IPS-NIHi11 (cell line): ENCODE data around the gene PDE4B.

Experiments used
- DNase-seq: peaks from one replicate; pipeline ENCODE4 v3.0.0; 2012; ENCODE audit warnings: mixed read lengths, low spot score

The PDE4B gene

DNA sequence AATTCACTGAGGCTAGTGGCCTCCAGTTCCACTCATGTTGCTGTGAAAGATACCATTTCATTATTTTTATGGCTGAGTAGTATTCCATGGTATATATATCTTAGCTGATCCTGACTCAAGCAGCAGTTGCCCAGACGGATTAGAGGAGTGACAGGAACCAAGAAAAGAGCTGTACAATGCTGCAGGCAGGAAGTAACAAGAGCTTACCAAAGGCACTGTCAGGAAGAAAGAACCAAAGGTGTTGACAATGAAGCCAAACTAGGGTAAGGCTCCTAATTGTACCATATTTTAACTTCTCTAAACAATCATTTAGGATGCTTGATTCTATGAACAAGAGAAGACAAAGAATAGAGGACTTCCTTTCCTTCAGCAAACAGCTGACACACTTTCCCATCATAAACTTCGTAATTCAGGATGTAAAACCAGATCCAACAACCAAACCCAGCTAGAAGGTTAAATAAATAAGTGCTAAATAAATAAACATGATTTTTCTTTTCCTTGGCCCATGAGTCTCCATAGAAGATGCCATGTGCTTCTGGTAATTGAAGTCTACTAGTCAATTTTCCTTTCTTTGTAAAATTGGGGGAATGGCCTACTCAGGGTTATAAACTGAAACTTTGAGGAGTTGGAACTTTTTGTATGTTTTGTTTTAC lies 493.0 kb downstream of the PDE4B start:
- DNase-seq: no peak

DNA sequence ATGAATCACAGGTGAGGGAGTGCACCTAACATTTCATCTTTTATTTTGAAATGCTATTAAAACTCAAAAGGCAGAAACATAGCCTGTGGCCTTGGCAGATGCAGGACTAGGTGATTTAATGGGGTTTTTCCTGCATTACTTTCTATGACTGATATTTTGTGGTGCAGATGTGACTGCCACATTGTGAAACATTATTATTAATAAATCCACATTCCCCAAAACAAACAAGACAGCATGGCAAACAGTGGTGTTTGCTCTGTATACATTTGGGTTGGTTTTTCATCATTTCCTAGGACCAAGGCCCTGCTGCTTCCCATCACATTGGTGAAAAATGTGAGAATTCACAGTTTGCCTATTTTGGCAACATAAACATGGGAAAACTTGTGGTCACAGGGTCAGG lies 493.6 kb downstream of the PDE4B start:
- no peak for DNase-seq

DNA sequence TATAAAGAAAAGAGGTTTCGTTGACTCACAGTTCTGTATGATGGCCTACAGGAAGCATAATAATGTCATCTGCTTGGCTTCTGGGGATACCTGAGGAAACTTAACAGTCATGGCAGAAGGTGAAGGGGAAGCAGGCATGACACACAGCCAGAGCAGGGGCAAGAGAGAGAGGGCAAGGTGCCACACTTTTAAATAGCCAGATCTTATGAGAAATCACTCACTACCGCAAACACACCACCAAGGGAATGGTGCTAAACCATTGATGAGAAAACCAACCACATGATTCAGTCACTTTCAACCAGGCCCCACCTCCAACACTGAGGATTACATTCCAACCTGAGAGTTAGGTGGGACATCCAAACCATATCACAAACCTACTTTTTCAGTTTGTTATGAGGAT lies 495.4 kb downstream of the PDE4B start:
- DNase-seq: no peak

DNA sequence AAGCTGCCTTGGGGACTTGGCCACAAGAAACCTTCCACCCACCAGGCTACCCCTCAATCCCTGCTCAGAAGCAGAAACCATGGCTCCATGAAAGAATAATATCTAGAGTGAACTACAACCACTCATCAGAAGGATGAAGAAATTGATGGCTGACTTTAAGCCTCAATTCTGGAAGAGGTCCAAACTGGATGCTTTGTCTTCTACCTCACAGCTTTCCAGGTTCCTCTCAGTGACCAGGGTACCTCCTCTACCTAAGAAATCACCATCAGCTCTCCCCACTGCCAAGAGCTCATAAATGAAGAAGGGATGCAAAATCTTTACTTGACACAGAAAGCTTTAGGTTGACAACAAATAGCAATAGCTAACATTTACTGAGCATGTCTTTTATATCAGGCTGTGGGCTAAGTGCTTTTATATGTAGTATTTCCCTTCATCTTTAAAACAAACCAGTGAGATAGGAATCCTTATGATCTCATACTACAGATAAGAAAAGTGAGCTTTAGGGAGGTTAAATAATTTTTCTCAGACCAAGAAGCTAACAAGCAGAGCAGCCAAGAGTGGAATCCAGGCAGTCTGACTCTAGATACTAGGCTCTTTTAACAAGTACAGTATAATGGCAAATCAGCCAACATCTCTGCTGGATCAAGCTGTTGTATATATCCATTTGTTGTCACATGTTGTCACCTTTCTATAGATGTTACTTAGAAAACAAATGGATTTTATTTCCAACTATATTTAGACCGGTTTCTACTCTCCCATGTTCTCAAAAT lies 498.3 kb downstream of the PDE4B start:
- no peak for DNase-seq

DNA sequence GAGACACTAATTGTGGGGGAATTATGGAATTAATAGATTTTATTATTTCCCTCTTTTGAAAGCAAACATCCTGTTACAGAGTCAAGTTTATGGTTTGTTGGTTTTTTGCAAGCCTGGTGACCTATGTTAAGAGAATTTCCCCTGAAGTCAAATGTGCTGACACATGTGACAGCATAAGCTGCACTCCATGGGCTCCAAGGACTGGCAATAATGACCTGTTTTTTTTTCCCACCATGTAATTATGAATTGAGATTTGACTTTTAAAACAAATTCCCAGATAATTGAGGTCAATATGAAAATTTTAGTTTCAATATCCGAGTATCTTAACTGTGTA lies 498.8 kb downstream of the PDE4B start:
- DNase-seq: no peak

DNA sequence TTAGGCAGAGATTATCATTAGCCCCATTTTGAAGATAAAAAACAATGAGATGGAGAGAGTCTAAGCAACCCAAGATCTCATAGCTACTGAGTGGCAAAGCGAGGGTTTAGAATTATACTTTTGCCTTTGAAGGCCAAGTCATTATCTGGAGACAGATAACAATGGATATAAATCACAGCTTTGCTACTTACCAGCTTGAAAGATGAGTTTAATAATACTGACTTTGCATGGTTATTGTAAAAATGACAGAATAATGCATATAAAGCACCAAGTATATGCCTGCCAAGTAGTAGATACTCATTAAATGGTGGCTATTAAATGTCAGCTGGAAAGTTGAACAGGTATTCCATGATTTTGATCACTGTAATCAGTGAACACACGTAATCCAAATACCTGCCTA lies 499.6 kb downstream of the PDE4B start:
- DNase-seq: no peak

DNA sequence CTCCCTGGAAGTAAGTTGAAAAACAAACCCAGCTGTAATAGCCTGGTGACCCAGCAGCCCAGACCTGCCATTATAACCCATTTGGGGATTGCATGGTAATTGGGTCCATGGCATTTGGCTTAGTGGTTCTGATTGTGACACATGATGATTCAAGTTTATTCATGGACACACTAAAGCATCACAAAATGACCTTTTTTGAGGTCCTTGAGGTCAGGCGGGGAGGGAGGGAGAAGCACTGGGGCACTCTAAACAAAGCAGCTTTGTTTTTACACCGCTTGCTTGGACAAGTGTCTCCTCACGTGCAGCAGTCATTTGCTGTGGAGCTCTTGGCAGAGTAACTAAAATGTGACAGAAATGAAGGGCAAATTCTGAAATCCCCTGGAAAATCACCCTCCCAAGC lies 500.2 kb downstream of the PDE4B start:
- no peak for DNase-seq

DNA sequence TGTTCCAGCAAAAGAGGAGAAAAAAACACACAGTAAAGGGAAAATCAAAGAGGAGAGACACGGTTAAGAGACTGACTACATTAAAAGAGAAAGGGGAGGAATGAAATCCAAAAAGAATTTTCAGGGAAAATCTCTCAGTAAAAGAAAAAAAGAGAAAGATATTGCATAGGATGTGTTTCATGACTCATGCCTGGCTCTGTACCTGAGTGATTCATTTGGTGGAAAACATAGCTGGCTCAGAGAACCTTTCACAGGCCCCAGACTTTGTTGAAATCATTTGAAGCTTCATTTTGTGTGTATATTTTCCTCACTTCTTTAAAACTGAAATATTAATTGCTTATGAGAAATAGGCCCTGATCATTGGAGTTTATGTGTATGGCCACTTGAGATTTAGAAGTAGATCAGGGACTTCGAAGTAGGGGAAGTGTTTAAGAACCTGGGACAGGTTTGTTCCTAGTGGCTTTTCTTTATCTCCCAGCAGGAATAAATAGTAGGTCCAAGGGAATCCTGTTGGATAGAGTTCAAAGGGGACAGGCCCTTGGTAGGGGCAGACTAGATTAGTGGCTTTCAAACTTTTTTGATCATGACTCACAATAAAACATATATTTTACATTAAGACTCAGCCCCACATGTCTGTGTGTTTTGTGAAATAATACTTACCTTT lies 502.1 kb downstream of the PDE4B start:
- no peak for DNase-seq

DNA sequence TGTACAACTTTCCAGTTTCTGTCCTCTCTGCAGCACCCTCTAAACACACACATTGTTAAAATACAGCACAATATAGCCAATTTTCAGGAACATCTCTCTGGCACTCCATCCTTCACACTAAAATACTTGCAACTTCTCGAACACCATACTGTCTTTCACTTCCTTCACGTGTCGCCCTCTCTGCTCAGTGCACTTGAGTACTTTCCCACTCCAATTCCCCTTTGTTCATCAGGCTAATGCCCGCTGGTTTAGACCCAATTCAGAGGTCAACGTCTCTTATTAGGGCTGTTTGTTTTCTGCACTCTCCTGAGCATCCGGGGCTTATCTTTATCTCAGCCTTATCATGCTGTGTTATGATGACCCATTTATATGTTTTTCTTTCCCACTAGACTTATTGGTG lies 503.1 kb downstream of the PDE4B start:
- no peak for DNase-seq

DNA sequence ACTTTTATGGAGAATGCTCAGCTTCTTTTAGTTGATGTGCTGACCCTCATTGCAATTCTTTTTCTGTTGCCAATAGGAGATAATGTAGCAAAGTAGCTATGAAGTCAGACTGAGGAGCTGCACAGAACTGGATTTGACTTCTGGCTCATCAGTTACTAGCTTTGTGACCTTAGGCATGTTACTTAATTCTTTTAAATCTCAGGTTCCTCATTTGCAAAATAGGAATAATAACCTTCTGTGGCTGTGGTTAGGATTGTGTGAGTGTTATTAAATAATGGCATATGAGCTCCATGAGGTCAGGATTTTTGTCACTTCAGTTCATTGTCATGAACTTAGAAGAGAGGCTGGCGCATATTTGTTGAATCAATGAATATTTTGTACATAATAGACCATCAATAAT lies 503.7 kb downstream of the PDE4B start:
- DNase-seq: no peak

DNA sequence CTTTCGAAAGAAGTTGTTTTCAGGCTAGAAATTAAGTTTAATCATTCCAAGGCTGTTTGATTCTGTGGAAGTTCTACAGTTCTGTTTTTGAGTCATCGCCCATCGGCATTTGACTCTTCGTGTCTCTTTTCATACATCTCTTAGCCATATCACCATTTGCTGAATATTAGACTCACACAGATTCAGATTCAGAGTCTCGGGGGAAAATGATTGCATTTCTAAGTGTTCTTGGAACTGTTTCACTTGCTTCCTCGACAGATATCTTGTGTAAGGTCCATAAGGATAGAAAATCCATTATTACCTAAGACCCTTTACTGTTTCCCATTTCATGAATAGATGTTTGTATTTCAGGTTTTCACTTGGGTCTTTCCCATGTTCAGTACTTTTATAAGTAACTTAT lies 504.3 kb downstream of the PDE4B start:
- DNase-seq: no peak

DNA sequence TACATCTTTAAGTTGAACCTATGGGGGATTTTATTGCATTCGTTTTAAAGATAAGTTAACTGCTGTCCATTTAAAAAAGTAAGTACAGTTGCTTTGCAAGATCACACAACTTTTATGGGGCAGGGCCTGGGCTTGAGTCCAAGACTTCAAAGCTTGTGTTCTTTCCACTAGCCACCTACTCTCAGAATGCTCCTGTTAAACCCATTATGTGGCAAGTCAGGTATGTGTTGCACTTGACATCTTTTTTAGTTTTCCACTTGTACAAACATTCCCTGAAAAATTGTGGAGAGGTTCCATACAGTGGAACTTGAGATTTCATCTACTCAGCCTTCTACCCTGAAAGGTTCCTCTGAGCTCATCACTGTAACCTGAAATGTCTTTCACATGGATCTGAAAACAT lies 505.8 kb downstream of the PDE4B start:
- DNase-seq: no peak

DNA sequence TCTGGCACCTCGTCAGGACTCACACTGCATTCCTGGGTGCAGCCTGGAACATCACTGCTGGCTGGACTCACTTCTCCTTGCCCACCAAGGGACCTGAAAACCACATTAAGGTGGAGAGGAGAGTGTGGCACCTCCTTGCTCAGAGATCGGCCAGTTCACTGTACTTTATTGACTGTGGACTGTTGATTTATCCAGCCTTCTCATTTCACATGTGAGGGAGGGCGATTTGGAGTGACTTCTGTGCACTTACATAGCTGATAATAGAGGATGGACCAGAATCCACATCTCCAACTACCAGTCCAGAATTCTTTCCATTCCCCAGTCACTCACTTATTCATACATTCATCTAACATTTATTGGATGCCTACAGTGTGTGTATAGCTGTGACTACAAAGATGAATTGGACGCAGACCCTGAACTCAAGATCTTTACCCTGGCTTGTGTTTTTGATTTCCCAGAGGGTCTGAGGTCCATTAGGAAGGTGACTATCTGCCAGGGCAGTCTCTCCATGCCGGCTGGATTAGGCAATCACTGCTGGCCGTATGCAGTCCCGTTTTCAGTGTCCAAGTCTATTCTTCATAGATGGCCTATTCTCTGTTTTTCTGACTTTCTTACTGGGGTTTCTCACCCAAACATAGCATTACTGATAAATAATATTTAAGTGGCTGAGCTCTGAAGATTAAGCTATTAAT lies 507.7 kb downstream of the PDE4B start:
- DNase-seq: no peak

DNA sequence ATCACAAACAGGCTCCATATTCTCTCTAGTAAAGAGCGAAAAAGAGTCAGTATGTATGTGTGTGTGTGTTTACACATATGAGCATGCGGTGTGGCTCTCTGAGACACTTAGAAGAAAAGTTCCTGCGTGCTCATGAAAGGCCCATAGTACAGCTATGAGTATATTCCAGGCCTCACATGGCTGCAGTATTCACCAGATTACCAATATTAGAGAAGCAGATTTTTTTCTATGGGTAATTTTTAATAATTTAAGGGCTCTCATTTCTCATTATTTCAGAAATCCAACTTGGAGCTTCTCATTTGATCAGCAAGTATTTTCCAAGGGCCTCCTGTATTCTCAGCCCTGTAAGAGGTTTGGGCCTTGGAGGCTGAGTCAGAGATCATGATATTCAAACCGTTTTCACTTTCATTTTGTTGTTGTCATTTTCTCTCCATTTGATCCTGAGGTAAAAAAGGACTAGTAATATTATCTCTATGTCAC lies 508.3 kb downstream of the PDE4B start:
- DNase-seq: no peak

DNA sequence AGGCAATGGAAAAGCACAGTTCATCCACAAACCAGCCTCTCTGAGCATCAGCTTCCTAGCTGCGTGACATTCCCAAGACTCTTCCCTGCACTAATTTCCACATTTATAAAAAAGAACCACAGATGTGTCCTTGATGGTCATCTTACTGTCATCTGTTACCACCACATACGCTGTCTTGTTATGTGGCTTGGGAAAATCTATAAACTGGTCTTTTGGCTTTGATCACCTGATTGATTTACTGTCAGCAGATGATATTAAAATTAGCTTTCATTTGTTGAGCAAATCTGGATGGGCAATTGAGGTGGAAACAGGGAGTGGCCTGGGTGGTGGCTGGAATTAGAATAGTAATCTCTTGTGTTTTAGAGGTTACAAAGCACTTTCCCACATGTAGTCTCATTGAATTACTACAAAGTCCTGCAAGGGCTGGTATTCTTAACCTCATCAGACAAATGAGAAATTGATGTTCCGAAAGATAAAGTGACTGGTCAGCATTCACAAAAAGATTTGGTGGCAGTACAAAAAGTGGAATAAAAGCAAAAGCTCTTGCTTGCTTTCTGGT lies 509.6 kb downstream of the PDE4B start:
- no peak for DNase-seq

DNA sequence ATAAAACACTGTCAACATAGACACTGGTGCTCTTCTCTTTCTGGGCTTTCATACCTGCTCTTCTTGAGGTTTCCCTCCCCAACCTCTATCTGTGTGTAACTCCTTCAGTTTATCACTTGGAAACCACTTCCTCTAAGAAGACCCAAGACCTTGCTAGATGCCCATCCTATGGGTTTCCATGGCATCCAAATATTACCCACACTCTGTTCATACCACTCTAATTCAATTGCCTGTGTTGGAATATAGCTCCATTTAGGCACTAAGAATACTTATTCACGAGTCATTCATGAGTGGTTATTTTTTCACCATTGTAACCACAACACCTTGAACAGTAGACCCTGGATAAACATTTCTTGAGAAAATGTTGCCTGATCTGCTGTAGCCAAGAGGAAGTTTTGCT lies 510.1 kb downstream of the PDE4B start:
- no peak for DNase-seq

DNA sequence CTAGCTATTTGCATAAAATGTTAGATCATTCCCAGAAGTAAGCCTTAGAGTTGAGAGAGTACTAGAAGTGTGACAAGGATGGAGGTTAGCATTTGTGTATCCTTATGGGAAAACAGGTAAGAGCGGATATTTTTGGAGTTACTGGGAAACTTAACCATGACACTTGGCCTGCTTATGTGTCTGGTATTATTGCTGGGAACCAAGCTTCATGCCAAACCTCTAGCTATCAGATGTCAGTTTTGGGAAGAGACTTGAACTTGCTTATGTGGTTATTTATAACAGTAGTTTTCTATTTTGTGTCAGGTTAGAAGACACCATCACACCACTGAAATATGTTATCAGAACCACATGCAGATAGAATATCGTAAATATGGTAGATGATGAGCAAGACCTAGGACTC lies 511.0 kb downstream of the PDE4B start:
- DNase-seq: no peak

DNA sequence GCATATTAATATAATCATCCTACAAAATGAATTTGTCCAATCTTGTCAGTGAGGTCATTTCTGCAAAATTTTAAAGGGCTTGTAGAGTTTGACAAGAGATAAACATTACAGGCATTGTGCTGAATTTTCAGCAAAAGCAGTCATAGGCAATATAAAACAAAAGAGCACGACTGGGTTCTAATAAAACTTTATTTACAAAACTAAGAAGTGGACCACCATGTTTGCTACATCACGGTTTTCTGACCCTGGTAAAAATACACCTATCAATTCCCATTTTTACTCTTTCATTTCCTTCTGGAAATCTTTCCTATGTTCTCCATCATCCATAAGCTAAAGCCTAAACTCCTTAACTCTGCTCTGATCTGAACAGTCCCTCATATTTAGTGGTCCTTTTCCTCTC lies 511.4 kb downstream of the PDE4B start:
- DNase-seq: no peak

DNA sequence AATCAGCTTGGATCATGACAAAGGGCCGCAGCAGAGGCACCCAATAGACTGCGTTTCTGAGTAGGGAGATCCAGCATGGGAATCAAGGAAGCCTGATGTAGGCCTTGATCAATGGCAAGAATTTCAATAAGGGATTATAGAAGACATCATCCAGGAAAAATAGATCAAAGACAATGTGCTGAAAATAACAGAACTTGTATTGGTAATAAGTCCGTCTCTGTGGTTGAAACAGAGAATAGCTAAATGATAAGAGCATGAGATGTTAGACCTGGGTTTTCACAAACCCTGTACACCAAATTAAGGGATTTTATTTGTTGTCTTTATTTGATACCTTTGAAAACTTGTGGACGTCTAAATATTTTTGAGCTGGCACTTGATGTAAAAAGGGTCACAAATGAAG lies 513.2 kb downstream of the PDE4B start:
- no peak for DNase-seq

DNA sequence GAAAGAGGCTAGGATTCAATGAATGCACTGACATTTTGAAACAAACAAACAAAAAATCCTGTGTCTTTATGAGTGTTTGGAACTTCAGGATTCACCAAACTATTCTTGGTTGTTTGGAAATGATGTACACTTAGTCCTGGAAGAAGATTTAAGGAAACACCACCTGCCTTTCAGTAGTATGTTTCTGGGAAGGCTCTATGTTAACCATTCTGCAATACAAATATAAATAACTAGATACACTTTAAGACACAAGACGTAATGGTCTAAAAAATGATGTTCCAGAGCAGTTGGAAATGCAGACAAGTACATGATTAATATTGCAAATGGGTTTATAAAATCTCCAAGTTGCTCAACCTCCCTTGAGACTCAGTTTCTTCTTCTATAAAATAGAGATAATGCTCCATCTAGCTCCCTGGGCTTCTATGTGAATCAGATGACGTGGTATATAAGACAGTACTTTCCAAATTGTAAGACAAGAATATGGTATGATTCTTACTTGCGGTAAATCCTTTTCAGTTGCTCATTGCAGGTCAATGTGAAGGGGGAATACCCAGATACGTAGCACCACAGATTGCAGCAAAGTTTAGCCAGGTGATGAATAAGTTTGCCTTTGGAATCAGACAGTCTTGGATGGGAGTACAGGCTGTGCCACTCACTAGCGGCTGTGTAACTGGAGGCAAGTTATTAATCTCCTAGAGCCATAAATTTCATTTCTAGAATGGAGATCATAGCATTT lies 516.5 kb downstream of the PDE4B start:
- no peak for DNase-seq

DNA sequence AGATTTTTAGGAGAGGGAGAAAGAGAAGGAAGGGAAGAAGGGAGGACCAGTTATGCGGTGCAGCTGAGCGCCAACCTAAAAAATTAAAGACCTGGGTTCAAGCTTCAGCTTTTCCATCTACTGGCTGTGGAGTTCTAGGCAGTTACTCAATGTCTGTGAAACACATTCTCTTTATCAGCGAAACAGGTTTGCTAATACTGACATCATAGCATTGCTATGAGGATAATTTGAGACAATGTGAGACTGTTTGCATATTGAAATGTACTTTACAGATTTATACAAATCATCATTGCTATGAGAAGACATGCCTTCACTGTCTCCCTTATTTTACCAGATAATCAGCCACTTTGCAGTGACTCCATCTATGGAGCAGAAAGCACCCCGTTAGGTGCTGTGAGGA lies 518.4 kb downstream of the PDE4B start:
- DNase-seq: no peak

DNA sequence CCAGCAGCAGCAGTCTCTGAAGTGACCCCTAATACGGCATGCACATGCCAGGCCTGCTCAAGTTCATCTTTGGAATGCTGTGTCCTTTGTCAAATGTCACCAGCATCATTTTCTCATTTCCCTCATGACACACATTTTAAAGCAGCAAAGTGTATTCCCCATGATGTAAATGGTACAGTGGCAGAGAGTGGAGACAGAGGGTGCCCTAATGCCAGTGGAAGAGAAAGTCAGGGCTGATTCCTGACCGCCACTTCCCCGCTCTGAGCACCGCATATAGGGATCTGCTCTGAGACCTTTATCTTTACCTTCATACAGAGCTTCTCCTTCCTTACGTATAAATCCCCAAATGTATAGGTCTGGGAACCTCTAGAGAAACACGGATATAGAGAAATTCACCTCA lies 518.9 kb downstream of the PDE4B start:
- DNase-seq: no peak
